SK-N-MC (cell line): Measurements from ENCODE around the gene CFAP410.
A peak's percentile ranks its signal among the peaks of the same experiment; 100 is the strongest.

Experiments used
- DNase-seq: peaks from one replicate; pipeline ENCODE4 v3.0.0-alpha.2; 2011; ENCODE audit warnings: low read depth, low spot score
- H3K27ac ChIP-seq: fragments of 200-600 bp; sonication (generic); 2 replicates; pipeline ENCODE4 v1.5.1; 2016; ENCODE audit warnings: mixed run types
- H3K36me3 ChIP-seq: fragments of 200-600 bp; sonication (generic); 2 replicates; pipeline ENCODE4 v1.6.1; 2017; ENCODE audit warnings: antibody characterized with exemption, low read length, mixed read lengths; ENCODE audit not compliant: insufficient read depth
- H3K4me3 ChIP-seq: fragments of 200-600 bp; sonication (generic); 2 replicates; pipeline ENCODE4 v1.5.1; 2016
- H3K9ac ChIP-seq: fragments of 200-600 bp; sonication (generic); 2 replicates; pipeline ENCODE4 v1.8.0; 2017; ENCODE audit warnings: mixed run types, mixed read lengths; ENCODE audit not compliant: insufficient read length
- H3K9me3 ChIP-seq: fragments of 200-600 bp; sonication (generic); 2 replicates; pipeline ENCODE4 v1.6.1; 2017; ENCODE audit warnings: low read depth, mild to moderate bottlenecking, antibody characterized with exemption, low read length, moderate library complexity, mixed read lengths
- EZH2 ChIP-seq: fragments of 200-600 bp; sonication (generic); IDR thresholded peaks from one replicate; pipeline ENCODE4 v1.6.1; 2017; ENCODE audit warnings: antibody characterized with exemption
- FOXP2 ChIP-seq: optimal IDR thresholded peaks from 2 replicates; pipeline ENCODE3; 2011; ENCODE audit warnings: mild to moderate bottlenecking, moderate library complexity; ENCODE audit not compliant: insufficient read depth; ENCODE audit errors: extremely low read length, control extremely low read depth
- POLR2AphosphoS5 ChIP-seq: IDR thresholded peaks from 2 replicates; pipeline ENCODE4 v1.6.1; 2012; ENCODE audit warnings: mild to moderate bottlenecking, low read depth, low read length, borderline replicate concordance

The CFAP410 gene

GRCh38 chr21:44370786-44371410, 31.7 kb upstream of the CFAP410 start:
- no peaks in the 10 kb centered on the region for H3K36me3 ChIP-seq
- no peaks in the 10 kb centered on the region for H3K9me3 ChIP-seq
- no peak for DNase-seq
- H3K27ac ChIP-seq: no peak overlapping the region
- H3K4me3 ChIP-seq: no peak overlapping the region
- no peak for TF ChIP-seq FOXP2
- no peak for TF ChIP-seq EZH2
- no peak for TF ChIP-seq POLR2AphosphoS5
- no peak overlapping the region for H3K9ac ChIP-seq

GRCh38 chr21:44370027-44370735, 31.0 kb upstream of the CFAP410 start:
- TF ChIP-seq POLR2AphosphoS5 (no peak), EZH2 (no peak), FOXP2 (no peak)
- no peaks in the 10 kb centered on the region for H3K9me3 ChIP-seq
- peak overlapping the region; percentile 55 for H3K4me3 ChIP-seq
- no peaks in the 10 kb centered on the region for H3K36me3 ChIP-seq
- no peak for DNase-seq
- H3K27ac ChIP-seq: no peak overlapping the region
- no peak overlapping the region for H3K9ac ChIP-seq

- H3K4me3 ChIP-seq: no peak overlapping the region
- TF ChIP-seq POLR2AphosphoS5: no peak
- TF ChIP-seq FOXP2: no peak
- TF ChIP-seq EZH2: no peak
- DNase-seq: no peak
- no peaks in the 10 kb centered on the region for H3K36me3 ChIP-seq
- H3K27ac ChIP-seq: no peak overlapping the region
- H3K9me3 ChIP-seq: no peaks in the 10 kb centered on the region
- no peak overlapping the region for H3K9ac ChIP-seq
These were observed 29.7 kb upstream of the CFAP410 start for GRCh38 chr21:44368711-44369446.

- no peak overlapping the region for H3K27ac ChIP-seq
- TF ChIP-seq POLR2AphosphoS5 (no peak), EZH2 (no peak), FOXP2 (no peak)
- no peak overlapping the region for H3K9ac ChIP-seq
- no peak for DNase-seq
- H3K36me3 ChIP-seq: no peaks in the 10 kb centered on the region
- no peaks in the 10 kb centered on the region for H3K9me3 ChIP-seq
- H3K4me3 ChIP-seq: no peak overlapping the region
These were observed 27.5 kb upstream of the CFAP410 start for GRCh38 chr21:44366586-44367211.

GRCh38 chr21:44365967-44366585, 26.9 kb upstream of the CFAP410 start:
- Histone ChIP-seq H3K9ac (no peak overlapping the region), H3K27ac (no peak overlapping the region), H3K36me3 (no peaks in the 10 kb centered on the region)

GRCh38 chr21:44365251-44365966, 26.2 kb upstream of the CFAP410 start:
- Histone ChIP-seq H3K9me3 (no peaks in the 10 kb centered on the region), H3K27ac (no peak overlapping the region), H3K36me3 (no peaks in the 10 kb centered on the region), H3K9ac (no peak overlapping the region), H3K4me3 (no peak overlapping the region)
- no peak for DNase-seq
- TF ChIP-seq FOXP2 (no peak), POLR2AphosphoS5 (no peak), EZH2 (no peak)

More at GRCh38 chr21:44365967-44366585, 26.9 kb upstream of the CFAP410 start:
- Histone ChIP-seq H3K4me3 (no peak overlapping the region), H3K9me3 (no peaks in the 10 kb centered on the region)
- TF ChIP-seq POLR2AphosphoS5: no peak
- no peak for TF ChIP-seq FOXP2
- no peak for TF ChIP-seq EZH2
- no peak for DNase-seq
